ENCODE measurements around the gene RPS3.

Gene RPS3

GRCh38 chr11:75413864-75414263, 14.5 kb downstream of the RPS3 start:
- DNase-seq (ENCODE audit: low spot score) = no peak

DNA sequence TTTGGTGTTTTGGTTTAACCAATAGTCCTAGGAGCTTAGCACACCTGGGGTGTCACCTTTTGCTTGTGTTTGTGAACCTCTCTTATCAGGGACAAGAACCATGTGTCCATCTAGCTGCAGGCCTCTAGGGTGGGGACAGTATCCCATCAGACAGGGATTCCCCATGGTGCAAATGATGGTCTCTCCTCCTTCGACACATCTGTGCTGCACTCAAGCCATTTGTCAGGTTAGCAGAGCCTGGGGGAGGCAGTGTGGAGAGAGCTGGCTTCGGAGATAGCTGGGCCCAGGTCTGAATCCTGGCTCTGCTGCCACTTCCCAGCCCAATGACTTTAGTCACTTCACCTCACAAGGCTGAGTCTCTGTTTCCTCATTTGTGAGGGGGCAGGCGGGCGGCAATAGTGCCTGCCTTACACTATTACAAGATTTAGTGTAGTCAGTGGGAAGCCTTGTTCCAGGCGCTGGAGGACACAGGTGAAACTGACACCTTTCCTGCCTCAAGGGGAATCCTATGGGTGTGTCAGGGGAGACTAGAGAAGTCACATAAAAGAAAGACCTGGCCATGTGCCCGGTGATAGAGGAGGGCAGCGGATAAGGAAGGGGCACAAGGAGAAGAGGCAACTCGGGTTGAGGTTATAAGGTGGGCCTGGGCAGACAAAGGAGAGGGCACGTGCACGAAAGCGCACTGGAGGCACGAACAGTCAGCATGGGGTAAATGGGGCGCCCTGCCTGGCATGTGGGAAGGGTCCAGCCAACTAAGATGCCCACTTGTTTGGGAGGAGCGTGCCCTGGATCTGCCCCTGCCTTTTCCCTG, 21.1 kb downstream of the RPS3 start:
- DNase-seq (ENCODE audit: low spot score) = no peak

DNA sequence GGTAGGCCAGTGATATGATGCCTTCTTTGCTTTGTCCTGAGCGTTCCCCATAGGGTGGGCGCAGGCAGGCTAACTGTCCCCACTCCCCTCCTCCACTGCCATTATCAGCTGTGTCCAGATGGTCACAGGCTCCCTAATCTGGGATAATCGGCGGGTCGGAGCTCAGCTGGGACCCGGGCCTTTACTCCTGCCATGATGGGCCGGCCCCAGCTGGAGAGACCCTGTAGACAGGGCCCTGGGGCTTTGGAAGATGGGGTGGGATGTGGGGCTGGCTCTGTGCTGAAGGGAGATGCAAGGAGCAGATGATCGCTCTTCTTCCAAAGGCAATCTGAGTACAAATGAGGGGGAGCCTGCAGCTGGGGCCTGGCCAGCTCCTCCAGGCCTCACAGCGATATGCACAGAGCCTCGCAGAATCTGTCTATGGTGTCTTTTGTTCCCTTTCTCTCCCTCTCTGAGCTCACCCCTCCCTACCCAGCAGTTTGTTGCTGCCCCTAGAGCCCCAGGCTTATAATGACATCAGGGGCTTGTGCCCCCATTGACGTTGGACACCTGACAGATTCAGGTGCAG, 21.8 kb downstream of the RPS3 start:
- DNase-seq (ENCODE audit: low spot score) = no peak

GRCh38 chr11:75421902-75422247, 22.6 kb downstream of the RPS3 start:
- DNase-seq (ENCODE audit: low spot score) = no peak

DNA sequence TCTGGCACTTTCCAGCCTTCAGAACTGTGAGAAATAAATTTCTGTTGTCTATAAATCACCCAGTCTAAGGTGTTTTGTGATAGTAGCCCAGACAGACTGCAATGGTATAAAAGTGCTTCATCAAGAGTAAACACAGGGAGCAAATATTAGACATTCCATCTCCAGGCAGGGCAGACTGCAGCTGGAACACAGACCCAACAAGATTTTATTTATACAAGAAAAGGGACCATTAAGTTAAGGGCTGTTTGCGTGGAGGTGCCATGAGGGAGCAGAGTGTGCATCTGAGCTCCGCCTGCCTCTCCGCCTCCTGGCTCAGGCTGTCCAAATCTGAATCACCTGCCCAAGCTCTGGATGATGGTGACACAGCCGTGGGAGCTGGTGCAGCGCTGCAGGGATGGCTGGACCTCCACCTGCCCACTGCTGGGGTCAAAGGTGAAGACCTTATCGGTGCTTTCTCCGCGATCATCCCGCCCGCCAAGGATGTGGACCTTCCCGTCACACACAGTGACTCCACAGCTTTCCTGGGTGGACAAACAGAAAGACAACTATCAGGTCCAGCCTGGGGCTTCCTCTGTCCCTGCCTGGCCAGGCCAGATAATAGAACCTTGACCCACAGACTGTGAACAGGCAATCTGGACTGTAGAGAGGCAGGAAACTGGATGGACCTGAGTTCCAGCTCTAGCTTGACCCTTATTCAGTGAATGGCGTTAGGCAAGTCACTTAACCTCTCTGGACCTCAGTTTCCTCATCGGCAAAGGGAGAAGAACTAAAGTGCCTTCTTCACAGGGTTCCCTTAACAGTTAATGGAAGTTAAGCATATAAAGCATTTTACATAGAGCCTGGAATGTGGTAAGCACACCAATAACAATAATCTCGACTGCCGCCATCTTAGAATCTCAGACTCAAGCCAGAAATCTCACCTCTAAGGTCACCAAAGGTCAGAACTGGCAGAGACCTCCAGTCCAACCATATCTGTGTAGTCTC, 23.2 kb downstream of the RPS3 start:
- no peak for DNase-seq (ENCODE audit: low spot score)

GRCh38 chr11:75423721-75424120, 24.4 kb downstream of the RPS3 start:
- no peak for DNase-seq (ENCODE audit: low spot score)

DNA sequence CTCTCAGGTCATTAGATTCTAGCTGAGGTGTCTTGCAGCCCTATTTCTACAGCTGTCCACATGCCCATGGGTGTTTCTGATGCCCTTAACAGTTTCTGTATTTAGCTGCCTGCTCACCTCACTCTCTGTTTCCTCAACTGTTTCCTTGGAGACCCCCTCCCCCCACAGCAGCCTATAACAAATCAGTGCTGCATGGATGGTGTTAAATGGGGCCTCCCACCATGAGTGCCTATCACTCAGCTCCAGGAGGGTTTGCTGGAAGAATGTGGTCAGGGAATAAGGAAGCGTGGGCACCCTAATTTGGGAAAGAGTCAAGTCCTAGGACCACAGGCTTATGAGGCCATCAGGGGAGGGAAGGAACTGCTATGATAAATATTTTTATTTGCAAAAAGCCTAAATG, 25.1 kb downstream of the RPS3 start:
- DNase-seq (ENCODE audit: low spot score) = no peak

DNA sequence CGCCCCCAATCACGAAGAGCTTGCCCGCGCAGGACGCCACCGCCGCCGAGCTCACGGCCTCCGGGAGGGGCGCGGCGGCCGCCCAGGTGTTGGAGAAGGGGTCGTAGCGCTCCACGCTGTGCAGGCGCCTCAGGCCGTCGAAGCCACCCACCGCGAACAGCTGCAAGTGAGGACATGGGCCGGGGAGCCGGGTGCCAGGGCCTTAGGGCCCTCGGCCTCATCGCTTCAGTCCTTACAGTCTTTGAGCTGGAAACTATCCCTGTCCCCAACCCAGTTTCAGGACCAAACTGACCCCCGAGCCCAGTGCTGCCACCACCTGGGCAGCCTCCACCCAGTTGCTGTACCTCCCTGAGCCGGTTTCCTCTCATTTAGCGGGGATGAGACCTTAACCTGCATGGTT, 26.1 kb downstream of the RPS3 start:
- DNase-seq (ENCODE audit: low spot score) = no peak

GRCh38 chr11:75426720-75427086, 27.4 kb downstream of the RPS3 start:
- DNase-seq (ENCODE audit: low spot score) = no peak

GRCh38 chr11:75427181-75427580, 27.9 kb downstream of the RPS3 start:
- DNase-seq (ENCODE audit: low spot score) = no peak

DNA sequence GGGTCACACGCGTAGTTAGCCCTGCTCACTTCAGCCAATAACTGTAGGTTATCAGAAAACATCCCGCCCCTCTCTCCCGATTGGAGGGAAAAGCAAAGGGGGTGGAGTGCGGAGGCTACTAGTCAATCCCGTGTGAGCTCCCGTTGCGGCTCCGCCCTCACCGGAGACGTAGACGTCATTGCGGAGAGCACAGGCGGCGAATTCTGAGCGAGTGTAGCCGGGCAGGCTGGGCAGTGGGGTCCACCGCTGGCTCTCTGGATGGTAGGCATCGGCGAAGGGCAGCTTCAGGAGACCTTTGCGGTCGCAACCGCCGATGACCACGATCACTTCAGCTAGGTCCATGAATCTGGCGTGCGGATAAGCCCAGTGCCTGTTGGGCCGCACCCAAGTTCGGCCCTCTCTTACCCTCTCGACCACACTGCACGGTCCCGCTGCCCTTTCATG, 29.0 kb downstream of the RPS3 start:
- DNase-seq (ENCODE audit: low spot score) = peak; percentile 72

GRCh38 chr11:75428989-75429640, 29.8 kb downstream of the RPS3 start:
- DNase-seq (ENCODE audit: low spot score) = no peak

GRCh38 chr11:75429641-75429901, 30.3 kb downstream of the RPS3 start:
- no peak for DNase-seq (ENCODE audit: low spot score)

- DNase-seq (ENCODE audit: low spot score) = peak; percentile 63
Observed at GRCh38 chr11:75429902-75430713, 30.8 kb downstream of the RPS3 start.

DNA sequence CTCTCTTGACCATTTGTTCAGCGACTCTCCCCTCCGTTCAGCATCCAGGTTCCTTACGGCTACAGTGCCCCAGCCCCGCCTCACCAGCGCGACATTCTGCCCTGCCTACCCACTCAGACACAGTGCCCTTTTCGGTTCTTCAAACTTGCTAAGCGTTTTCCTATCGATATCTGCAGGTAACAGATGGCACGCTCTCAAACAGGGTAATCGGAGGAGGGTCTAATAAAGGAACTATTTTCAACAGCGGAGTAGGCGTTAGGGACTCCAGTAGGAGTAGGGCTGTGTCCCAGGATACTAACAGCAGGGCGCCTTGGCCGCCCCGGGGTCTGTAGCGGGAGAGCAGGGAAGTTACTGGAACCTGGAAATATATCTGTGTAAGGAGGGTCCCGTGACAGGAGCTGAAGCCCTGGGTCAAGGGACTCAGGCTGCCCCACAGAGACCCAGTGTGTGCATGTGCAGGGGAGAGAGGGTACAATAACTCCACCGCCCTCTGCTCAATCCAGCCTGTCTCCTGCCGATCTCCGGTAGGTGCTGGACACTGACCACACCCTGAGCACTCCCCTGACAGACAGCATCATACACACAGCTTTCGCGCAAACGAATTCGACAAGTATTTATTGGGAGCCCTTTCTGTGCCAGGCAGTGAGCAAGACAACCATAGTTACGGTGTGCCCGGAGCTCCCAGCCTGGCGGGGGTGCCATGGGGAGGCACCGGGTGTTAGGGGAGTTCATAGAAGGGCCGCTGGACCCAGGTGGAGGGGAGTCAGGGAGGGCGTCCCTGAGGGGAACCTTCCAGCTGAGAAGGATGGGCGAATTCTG, 31.6 kb downstream of the RPS3 start:
- DNase-seq (ENCODE audit: low spot score) = no peak

DNA sequence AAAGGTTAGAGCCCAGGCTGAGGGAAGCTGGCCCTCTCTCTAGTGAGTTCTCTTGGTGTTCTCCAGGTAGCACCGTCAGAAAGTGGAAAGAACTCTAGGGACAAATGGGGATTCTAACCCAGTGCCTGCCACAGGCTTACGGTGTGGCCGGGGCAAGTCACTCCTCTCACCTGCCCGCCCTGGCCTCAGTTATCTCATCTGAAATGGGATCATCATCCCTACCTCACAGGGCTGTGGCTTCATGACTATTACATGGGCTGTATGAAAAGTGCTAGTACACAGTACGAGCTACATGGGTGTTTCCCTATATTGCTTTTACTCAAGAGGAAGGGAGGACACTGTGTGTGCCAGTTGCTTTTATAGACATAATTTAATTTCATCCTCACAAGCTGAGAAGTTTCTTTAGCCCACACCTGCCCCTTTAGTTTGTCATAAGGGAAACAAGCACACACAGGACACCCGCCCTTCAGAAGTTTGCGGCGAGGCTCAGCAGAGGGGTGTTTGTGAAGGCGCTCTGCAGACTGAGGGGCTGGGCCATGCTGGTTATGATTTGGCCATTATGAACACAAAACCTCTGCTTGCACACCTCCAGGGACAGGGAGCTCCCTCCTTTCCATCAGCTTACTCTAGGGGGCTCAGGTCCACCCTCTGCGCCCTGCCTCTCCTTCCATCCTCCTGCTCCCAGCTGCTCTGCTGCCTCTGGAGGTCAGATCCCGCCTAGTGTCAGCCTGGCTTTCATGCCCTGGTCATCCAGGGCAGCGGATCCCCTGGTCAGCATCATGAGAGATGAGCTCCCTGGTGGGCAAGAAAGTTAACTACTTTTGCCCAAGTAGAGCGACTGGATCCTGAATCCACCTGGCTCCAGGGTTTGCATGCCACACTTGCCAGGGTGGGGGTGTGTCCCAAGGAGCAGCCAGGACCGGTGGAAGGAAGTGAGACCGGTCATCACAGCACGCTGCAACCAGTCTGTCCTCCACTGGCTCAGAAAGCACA, 32.5 kb downstream of the RPS3 start:
- DNase-seq (ENCODE audit: low spot score) = no peak

GRCh38 chr11:75432911-75433321, 33.6 kb downstream of the RPS3 start, which contains the start of gene KLHL35:
Gene KLHL35, minus strand, starts transcription at chr11:75433203. Its CDS starts 2,574 bp downstream, at chr11:75430629.
- DNase-seq (ENCODE audit: low spot score) = no peak

- DNase-seq (ENCODE audit: low spot score) = no peak
Observed at GRCh38 chr11:75433443-75433842, 34.1 kb downstream of the RPS3 start.

GRCh38 chr11:75434051-75434450, 34.7 kb downstream of the RPS3 start:
- DNase-seq (ENCODE audit: low spot score) = no peak

All from SK-N-DZ (cell line).